Keratinocyte (primary cell): ENCODE measurements around the gene CSF3R. TPM values are rescaled to one million over a fixed set of nuclear protein-coding genes. Genes with fewer than 3 reads are reported as not detected.

Experiments
- DNase-seq: peaks from one replicate; pipeline ENCODE4 v3.0.0-alpha.2; 2011; ENCODE audit warnings: low read depth, missing footprints, low spot score
- FAIRE-seq: peaks from 2 replicates; lab custom pipeline; 2011; peaks lifted over from hg19 to GRCh38; lab: Jason Lieb, UNC
- H2AFZ ChIP-seq: 2 replicates; pipeline ENCODE4 v1.6.0; 2012; ENCODE audit warnings: low read length, control low read depth, inconsistent platforms; ENCODE audit not compliant: control insufficient read depth
- H3K27ac ChIP-seq: 2 replicates; pipeline ENCODE4 v1.5.1; 2011; ENCODE audit warnings: low read length; ENCODE audit not compliant: control insufficient read depth, insufficient read depth
- H3K27me3 ChIP-seq: 3 replicates; pipeline ENCODE4 v1.6.0; 2011; ENCODE audit warnings: low read length; ENCODE audit not compliant: control insufficient read depth, insufficient read depth; ENCODE audit errors: extremely low read depth
- H3K36me3 ChIP-seq, 2 experiments: 2 replicates in 1 of 2; 3 replicates in 1 of 2; pipeline ENCODE4 v1.5.1; 2011; ENCODE audit warnings: low read length in 2 of 2, mild to moderate bottlenecking in 1 of 2; ENCODE audit not compliant: control insufficient read depth in 2 of 2, insufficient read depth in 2 of 2; ENCODE audit errors: extremely low read depth in 1 of 2
- H3K4me1 ChIP-seq: 3 replicates; pipeline ENCODE4 v1.5.1; 2011; ENCODE audit warnings: low read length; ENCODE audit not compliant: control insufficient read depth, insufficient read depth; ENCODE audit errors: extremely low read depth
- H3K4me2 ChIP-seq: 3 replicates; pipeline ENCODE4 v1.6.0; 2011; ENCODE audit warnings: low read depth, low read length; ENCODE audit not compliant: control insufficient read depth, insufficient read depth; ENCODE audit errors: extremely low read depth
- H3K4me3 ChIP-seq, 3 experiments: fragments of 200-600 bp in 1 of 3; sonication (generic) in 1 of 3; 2 replicates in 2 of 3; 3 replicates in 1 of 3; pipeline ENCODE4 v1.5.1; 2011 to 2016; ENCODE audit warnings: low read length in 3 of 3, mild to moderate bottlenecking in 3 of 3, control low read depth in 2 of 3, inconsistent platforms in 1 of 3, low read depth in 1 of 3, mixed read lengths in 1 of 3, mixed run types in 1 of 3, moderate library complexity in 1 of 3; ENCODE audit not compliant: control insufficient read depth in 2 of 3, insufficient read depth in 2 of 3; ENCODE audit errors: extremely low read depth in 1 of 3
- H3K79me2 ChIP-seq: 2 replicates; pipeline ENCODE4 v1.6.0; 2012; ENCODE audit warnings: low read length; ENCODE audit not compliant: control insufficient read depth, insufficient read depth
- H3K9ac ChIP-seq: 3 replicates; pipeline ENCODE4 v1.6.0; 2011; ENCODE audit warnings: low read length; ENCODE audit not compliant: control insufficient read depth, insufficient read depth; ENCODE audit errors: extremely low read depth
- H3K9me1 ChIP-seq: 3 replicates; pipeline ENCODE4 v1.6.0; 2011; ENCODE audit warnings: low read length; ENCODE audit not compliant: control insufficient read depth, insufficient read depth; ENCODE audit errors: extremely low read depth
- H3K9me3 ChIP-seq: 2 replicates; pipeline ENCODE4 v1.5.1; 2012; ENCODE audit warnings: low read depth, low read length; ENCODE audit not compliant: control insufficient read depth
- H4K20me1 ChIP-seq: 3 replicates; pipeline ENCODE4 v1.6.0; 2011; ENCODE audit warnings: low read length; ENCODE audit not compliant: control insufficient read depth, insufficient read depth; ENCODE audit errors: extremely low read depth
- CTCF ChIP-seq, 3 experiments: IDR thresholded peaks in 1 of 3; conservative IDR thresholded peaks in 1 of 3; optimal IDR thresholded peaks in 1 of 3; 2 replicates in 2 of 3; 3 replicates in 1 of 3; pipeline versions ENCODE3 to v1.5.1; 2011; ENCODE audit warnings: low read length in 3 of 3, mild to moderate bottlenecking in 3 of 3, moderate library complexity in 2 of 3, control low read depth in 1 of 3, inconsistent platforms in 1 of 3; ENCODE audit not compliant: insufficient read depth in 2 of 3; ENCODE audit errors: extremely low read depth in 1 of 3
- EZH2 ChIP-seq: IDR thresholded peaks from one replicate; pipeline ENCODE4 v1.6.1; 2012; ENCODE audit warnings: inconsistent platforms, mild to moderate bottlenecking, low read length, moderate library complexity
- dilution Hi-C: fragments of 300-500 bp; cut with MboI; formaldehyde crosslinking; loops from one replicate; pipeline ENCODE4 v1.7.0; 2020; ENCODE audit warnings: low sequenced_read_pairs; ENCODE audit not compliant: extremely low pct_ligation_motif_present
- polyA plus RNA-seq, 5 experiments: library from polyadenylated mRNA; depleted of rRNA in 3 of 5; stranded (reverse) in 3 of 5; stranded (forward) in 1 of 5; unstranded in 1 of 5; fragments of >200 nt; gene quantifications; 1 replicate in 1 of 5; 2 replicates in 3 of 5; 3 replicates in 1 of 5; pipeline versions ENCODE4 v1.2.1 to v1.2.3, GENCODE V29; 2011 to 2012; ENCODE audit warnings: missing spikeins in 2 of 5, low read depth in 1 of 5, low replicate concordance in 1 of 5

Gene CSF3R
- polyA plus RNA-seq, 1 donor (not counting 4 experiments of a cell fraction or from before 2014, with no cell fraction given) = not detected

DNA sequence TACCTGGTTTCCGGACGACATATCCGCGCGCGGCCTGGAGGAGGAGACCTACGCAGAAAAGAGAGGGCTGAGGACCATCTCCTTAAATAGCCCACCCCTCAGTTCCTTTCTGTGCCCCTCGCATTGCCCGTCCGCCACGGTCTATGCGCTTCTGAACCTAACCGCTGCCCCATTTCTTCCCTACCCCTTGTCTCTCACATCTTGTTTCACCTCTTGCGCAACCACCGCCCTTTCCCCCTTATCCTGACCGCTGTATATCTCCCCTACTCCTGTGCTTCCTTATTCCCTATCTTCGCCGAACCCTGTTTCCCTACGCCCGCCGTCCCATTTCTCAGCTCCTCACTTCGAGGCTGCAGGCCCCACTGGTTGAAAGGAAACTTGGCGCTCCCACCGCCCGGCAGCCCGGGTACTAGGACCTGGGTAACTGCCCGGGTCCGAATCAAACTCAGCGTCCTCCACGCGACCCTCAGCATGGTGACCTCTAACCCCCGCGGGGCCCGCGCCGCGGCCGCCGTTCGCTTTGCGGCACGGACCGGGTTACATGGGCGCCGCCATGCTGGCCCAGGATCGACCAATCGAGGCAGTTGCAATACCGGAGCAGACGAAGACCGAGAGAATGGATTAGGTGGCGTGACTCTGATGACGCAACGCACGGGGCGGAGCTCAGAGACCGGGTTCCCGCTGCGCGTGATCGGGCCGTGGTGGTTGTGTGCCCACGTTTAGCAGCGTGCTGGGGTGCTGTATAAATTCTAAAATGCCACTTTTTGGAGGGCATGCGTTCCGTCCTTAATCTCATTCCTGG lies 18.7 kb downstream of the CSF3R start, which contains the start of gene MRPS15:
Gene MRPS15 (minus strand): TSS at position 582 of the 802 bp plus-strand sequence. CDS start 109 bp downstream, at position 473.
- Histone ChIP-seq H3K79me2 (peaks cover 17% of the 10 kb centered on the region), H3K9me3 (no peaks in the 10 kb centered on the region), H3K4me3 (peak within 1 kb of the TSS; percentile 76 to 99 (median 99)), H3K9me1 (no peaks in the 10 kb centered on the region), H3K4me2 (peak within 1 kb of the TSS; percentile 99), H3K27ac (peak within 1 kb of the TSS; percentile 97), H2AFZ (peak within 1 kb of the TSS; percentile 81), H3K36me3 (peaks cover 17 to 24% of the 10 kb centered on the region in 2 experiments), H3K4me1 (peaks cover 17% of the 10 kb centered on the region), H3K27me3 (no peaks in the 10 kb centered on the region), H3K9ac (peak within 1 kb of the TSS; percentile 99), H4K20me1 (no peaks in the 10 kb centered on the region)
- DNase-seq = peak; percentile 69
- FAIRE-seq = peak; percentile 94
- dilution Hi-C loops = no loop called here
- TF ChIP-seq EZH2 (no peak), CTCF (optimal IDR thresholded peaks at IDR 0.05 in 1 of 3, IDR thresholded peaks at IDR 0.05 in 1 of 3, conservative IDR thresholded peaks at IDR 0.05 in 1 of 3; ENCODE audit: extremely low read depth in 1 of 3, insufficient read depth in 2 of 3, low read length in 3 of 3) (no peak)

GRCh38 chr1:36463463-36463802 lies 19.3 kb downstream of the CSF3R start:
- H3K4me2 ChIP-seq = peak overlapping the region; percentile 99
- peaks cover 17% of the 10 kb centered on the region for H3K79me2 ChIP-seq
- H3K9me1 ChIP-seq = no peaks in the 10 kb centered on the region
- H3K36me3 ChIP-seq = peaks cover 18 to 29% of the 10 kb centered on the region in 2 experiments
- DNase-seq = no peak
- no peak for TF ChIP-seq EZH2
- TF ChIP-seq CTCF (optimal IDR thresholded peaks at IDR 0.05 in 1 of 3, IDR thresholded peaks at IDR 0.05 in 1 of 3, conservative IDR thresholded peaks at IDR 0.05 in 1 of 3; ENCODE audit: extremely low read depth in 1 of 3, insufficient read depth in 2 of 3, low read length in 3 of 3) = no peak
- no peaks in the 10 kb centered on the region for H4K20me1 ChIP-seq
- peak overlapping the region; percentile 72 for H2AFZ ChIP-seq
- H3K4me1 ChIP-seq = peaks cover 17% of the 10 kb centered on the region
- H3K4me3 ChIP-seq = peak overlapping the region; percentile 76 to 99 (median 99)
- H3K9me3 ChIP-seq = no peaks in the 10 kb centered on the region
- no peaks in the 10 kb centered on the region for H3K27me3 ChIP-seq
- no peak for FAIRE-seq
- dilution Hi-C loops = no loop called here
- H3K27ac ChIP-seq = peak overlapping the region; percentile 97
- peak overlapping the region; percentile 99 for H3K9ac ChIP-seq
